ENCODE data around the gene PLEKHG7.
"Not testable (repeated sequence)": the region's sequence is repeated elsewhere in the genome, so short reads cannot be mapped to it uniquely, and the experiment has no call there.

Gene PLEKHG7

DNA sequence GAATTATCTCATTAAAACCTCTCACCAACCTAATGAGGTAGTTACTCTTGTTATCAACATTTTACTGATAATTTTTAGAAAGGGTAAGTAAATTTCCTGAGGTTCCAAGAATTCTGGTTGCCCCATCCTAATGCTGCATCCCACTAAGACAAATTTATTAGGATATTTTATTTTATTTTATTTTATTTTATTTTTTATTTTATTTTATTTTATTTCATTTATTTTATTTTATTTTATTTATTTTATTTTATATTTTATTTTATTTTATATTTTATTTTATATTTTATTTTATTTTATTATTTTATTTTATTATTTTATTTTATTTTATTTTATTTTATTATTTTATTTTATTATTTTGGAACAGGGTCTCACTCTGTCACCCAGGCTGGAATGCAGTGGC is 46.9 kb downstream of the PLEKHG7 start:
- DNase-seq (ENCODE audit: low read depth, low spot score) = not testable (repeated sequence)

DNA sequence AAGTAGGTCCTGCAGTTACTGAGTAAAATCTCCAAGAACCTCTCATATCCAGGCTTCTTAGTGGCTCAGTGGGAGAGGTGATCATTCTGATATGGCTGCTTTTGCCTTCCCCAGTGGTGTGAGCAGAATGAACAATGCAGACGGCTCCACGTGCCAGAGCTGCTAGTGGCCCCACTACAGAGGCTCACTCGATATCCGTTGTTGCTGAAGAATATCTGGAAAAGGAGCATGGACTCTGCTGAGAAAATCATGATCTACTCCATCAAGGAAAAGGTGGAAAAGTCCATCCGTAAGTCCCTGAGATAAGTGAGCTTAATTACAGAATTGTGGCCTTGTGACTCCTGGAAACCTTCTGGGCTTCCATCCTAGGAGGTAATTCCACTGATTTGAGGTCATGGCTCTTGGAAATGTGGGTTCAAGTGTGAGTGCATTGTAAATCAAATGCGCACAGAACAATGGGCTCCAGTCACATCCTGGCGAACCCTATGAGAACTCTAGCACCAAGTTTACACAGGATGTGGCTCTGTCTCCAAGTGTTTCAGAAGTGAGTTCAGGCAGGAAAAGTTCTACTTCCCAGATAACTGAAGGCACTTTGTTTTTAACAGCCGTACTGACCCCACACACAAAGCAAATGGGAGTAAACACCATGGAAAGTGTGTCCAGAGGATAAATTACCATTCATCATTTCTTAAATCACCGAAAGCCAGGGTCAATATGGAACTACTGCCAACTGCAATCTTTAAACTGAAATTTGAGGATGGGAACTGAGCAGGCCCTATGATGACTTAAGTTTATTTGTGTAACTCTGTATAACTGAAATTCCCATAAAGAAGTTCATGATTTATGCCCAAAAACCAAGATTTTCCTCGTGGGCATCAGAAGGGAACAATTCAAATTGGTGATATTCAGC is 51.4 kb downstream of the PLEKHG7 start:
- DNase-seq (ENCODE audit: low read depth, low spot score) = no peak

DNA sequence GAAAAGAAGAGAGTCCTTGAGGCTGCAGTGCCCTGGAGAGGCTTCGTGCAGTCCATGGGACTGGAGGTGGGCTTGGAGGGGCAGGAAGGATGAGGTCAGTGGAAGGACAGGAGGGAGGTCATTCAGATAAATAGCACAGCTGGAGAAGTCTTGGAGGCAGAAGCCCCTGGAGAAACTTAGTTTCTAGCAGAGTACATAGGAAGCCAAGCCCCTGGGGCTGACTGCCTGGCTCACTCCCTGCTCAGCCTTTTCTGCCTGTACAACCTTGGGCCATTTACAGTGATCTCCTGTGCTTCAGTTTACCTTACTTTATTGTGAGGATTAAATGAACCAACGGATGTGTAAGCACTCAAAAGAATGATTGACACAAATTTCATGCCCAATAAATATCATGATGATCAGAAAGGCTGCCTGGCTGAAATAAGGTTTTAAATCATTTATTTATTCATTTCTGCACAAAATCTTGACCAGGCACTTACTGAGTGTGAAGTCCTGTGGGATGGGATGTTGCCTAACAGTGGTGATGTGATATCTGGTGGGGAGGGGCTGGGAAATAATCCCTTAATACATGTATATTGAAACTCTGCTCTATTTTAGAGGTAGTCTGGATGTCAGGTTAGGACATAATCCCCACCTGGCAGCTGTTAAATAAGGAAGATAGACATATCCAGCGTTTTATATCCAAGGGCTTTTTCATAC is 54.3 kb downstream of the PLEKHG7 start:
- DNase-seq (ENCODE audit: low read depth, low spot score) = no peak

DNA sequence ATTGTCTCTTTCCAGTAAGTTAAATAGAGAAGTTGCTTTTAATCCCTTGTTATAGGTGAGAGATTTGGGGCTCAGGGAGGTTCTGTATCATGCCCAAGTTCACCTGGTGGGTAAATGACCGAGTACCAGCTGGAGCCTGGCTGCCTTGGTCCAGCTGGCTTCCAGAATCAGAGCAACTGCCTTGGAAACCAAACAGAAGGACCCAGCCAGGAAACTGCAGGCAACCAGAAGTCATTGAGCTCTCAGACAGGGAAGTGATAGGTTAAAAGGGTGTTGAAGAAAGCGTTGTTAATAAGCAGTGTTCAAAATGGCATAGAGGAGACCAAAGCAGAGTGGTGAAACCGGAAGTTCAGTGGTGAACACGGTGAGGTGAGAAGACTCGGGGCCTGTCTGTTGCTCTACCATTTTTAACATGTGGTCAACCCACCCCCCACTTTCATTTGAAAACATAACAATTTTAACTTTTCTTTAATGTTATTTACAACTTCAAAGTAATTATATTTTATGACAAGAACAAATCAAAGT is 54.9 kb downstream of the PLEKHG7 start:
- DNase-seq (ENCODE audit: low read depth, low spot score) = no peak

- peak; percentile 32 for DNase-seq (ENCODE audit: low read depth, low spot score)
Observed at GRCh38 chr12:92759634-92760268, 57.0 kb downstream of the PLEKHG7 start.

GRCh38 chr12:92762773-92763172 is 60.0 kb downstream of the PLEKHG7 start:
- DNase-seq (ENCODE audit: low read depth, low spot score) = no peak

DNA sequence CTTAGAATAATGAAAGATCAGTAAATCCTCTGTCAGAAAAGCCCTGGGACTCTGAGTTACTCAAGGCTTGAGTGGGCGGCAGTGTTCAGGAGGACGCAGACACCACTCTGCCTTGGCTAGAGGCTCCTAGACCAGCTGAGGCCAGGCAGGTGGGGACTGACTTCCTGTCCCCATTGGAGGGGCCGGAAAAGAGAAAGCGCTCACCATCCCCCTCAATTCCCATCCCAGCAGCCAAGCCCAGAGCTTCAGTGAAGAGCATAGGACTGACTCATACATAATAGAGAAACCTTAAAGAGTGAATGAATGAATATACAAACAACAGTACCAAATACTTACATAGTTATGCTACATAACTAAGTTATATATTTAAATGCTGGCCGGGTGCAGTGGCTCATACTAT is 62.0 kb downstream of the PLEKHG7 start:
- no peak for DNase-seq (ENCODE audit: low read depth, low spot score)

DNA sequence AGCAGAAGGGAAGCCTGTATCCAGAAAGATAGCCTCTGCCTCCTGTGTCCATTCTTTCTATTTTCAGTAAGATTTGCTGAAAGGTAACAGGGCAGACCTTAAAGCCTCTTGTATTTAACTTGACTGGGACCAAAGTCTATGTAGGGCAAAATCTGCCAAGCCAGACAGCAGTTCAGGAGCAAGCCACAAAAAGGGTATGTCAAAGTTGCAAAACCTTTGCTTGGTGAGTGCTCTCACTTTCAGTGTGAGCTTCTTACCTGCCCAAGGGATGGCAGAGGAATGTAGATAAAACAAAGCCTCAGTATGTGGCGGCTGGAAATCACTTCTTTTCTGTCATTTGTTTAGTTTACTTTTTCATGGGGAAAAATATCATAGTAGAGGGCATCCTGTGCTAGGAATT is 63.1 kb downstream of the PLEKHG7 start:
- DNase-seq (ENCODE audit: low read depth, low spot score) = no peak

- DNase-seq (ENCODE audit: low read depth, low spot score) = no peak
Observed at GRCh38 chr12:92769124-92769901, 66.5 kb downstream of the PLEKHG7 start.

GRCh38 chr12:92771001-92771400 is 68.2 kb downstream of the PLEKHG7 start:
- DNase-seq (ENCODE audit: low read depth, low spot score) = no peak

DNA sequence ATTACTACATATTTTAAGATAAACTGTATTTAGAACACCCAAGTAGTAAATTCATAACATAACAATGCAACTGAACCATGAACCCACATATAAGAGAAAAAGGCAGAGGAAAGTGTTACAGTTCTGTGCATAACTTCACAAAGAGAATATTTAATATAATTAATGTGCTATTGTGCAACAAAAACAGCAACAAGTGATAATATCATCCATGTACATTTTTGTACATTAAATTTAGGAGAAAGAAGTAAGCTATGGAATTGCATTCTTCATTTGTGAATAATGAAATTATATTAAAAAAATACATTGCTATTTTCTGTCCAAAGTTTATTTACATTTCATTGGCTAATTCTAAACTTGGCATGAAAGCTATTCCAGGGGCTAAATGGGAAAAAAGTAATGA is 72.6 kb downstream of the PLEKHG7 start:
- no peak for DNase-seq (ENCODE audit: low read depth, low spot score)

GRCh38 chr12:92778525-92778924 is 75.7 kb downstream of the PLEKHG7 start:
- DNase-seq (ENCODE audit: low read depth, low spot score) = no peak

GRCh38 chr12:92779902-92780301 is 77.1 kb downstream of the PLEKHG7 start:
- DNase-seq (ENCODE audit: low read depth, low spot score) = no peak

DNA sequence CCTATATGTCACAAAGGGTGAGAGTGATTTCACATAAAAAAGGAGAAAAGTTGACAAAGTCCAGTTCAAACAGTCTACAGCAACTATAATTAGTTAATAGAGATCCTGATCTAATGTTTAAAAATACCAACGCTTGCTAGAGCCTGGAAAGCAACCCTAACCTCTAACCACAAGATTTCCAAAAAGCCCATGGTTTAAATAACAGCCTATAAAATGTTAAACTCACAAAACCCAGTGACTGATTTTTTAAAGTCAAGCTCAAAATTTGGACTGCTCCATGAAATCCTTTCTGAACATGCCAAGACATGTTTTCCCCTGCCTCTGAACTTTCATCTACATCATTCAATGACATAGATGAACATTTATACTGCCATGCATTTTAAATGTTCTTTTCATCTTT is 81.6 kb downstream of the PLEKHG7 start:
- DNase-seq (ENCODE audit: low read depth, low spot score) = no peak

GRCh38 chr12:92784797-92785562 is 82.2 kb downstream of the PLEKHG7 start:
- DNase-seq (ENCODE audit: low read depth, low spot score) = peak; percentile 38

- DNase-seq (ENCODE audit: low read depth, low spot score) = no peak
Observed at GRCh38 chr12:92785563-92785950, 82.8 kb downstream of the PLEKHG7 start.

DNA sequence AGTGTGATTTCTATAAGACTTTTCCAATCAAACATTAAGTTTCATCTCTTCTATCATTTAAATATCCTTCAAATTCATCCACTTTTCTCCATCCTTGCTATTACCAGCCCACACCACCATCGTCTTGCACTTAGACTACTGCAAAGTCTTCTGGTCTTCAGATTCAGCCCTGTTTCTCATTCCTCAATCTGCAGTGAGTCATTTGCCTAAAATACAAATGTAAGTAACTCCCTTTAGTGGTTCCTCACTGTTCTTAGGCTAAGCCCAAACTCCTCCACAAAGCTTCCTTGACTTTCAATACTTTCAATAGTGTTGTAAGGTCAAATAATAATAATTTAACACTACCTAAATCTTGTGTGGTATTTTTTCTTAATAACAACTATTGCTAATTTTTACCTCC is 83.3 kb downstream of the PLEKHG7 start:
- DNase-seq (ENCODE audit: low read depth, low spot score) = no peak

DNA sequence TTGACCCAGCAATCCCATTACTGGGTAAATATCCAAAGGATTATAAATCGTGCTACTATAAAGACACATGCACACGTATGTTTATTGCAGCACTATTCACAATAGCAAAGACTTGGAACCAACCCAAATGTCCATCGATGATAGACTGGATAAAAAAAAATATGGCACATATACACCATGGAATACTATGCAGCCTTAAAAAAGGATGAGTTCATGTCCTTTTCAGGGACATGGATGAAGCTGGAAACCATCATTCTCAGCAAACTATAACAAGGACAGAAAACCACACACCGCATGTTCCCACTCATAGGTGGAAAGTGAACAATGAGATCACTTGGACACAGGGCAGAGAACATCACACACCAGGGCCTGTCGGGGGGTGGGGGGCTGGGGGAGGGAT is 91.6 kb downstream of the PLEKHG7 start:
- not testable (repeated sequence) for DNase-seq (ENCODE audit: low read depth, low spot score)

DNA sequence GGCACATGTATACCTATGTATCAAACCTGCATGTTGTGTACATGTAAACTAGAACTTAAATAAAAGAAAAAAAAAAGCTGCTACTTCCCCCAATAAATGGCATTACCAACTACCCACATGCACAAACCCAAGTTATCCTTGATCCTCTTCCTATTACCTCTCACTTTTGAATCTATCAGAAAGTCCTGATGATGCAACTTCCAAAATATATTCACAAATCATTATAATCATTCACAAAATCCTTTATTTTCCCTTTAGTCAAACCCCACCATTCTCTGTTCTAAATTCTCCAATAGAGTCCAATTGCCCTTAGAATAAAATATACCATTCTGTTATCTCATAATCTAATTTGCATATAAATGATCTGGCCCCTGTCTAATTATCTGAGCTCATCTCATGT is 92.0 kb downstream of the PLEKHG7 start:
- no peak for DNase-seq (ENCODE audit: low read depth, low spot score)

DNA sequence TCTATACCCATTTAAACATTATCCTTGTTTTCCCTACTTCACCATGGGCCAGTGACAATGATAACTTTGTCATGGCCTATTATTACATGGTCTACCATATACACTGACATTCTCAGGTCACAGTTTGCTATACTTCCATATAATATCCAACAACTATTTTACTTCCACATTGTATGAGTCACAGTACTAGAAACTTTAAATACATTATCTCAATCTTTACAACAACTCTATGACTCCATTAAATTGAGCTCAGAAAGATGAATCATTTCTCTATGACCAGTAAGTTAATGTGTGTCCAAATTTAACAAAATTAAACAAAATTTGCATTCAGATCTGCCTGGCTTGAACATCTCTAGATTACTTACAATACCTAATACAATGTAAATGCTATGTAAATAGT is 93.9 kb downstream of the PLEKHG7 start:
- no peak for DNase-seq (ENCODE audit: low read depth, low spot score)

DNA sequence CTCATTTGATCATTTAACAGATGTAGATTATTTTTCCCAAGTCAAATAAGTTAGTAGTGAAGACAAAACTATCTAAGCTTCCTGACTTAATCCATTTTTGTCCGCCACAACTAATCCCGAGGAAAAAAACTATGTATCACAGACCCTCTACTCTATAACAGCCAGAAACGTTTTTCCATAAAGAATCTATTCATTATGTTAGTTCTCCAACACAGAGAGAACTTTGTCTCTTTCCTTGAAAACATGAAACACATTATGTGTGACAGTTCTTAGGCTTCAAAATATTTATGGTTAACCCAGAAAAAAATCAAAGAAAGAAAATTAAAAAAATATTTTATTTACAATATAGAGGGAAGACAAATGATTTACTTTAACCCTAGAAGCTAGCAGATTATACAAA is 100.1 kb downstream of the PLEKHG7 start:
- no peak for DNase-seq (ENCODE audit: low read depth, low spot score)
